SK-N-SH (cell line): ENCODE measurements around the gene ARFGAP1.

Experiments used
- CHD2 ChIP-seq: fragments of 150-350 bp; IDR thresholded peaks from 2 replicates; pipeline ENCODE4 v1.6.1; 2018; ENCODE audit warnings: low read length; ENCODE audit not compliant: partially characterized antibody
- CTCF ChIP-seq: fragments of 200-600 bp; sonication (generic); IDR thresholded peaks from 2 replicates; pipeline ENCODE4 v1.6.1; 2017; ENCODE audit warnings: antibody characterized with exemption, mild to moderate bottlenecking, moderate library complexity
- EZH2phosphoT487 ChIP-seq: fragments of 200-600 bp; sonication (generic); IDR thresholded peaks from 2 replicates; pipeline ENCODE4 v1.6.1; 2017; ENCODE audit warnings: low read depth, mixed run types, mild to moderate bottlenecking, antibody characterized with exemption, moderate library complexity, borderline replicate concordance
- FOSL2 ChIP-seq: IDR thresholded peaks from 2 replicates; pipeline ENCODE4 v1.4.0; 2012; ENCODE audit warnings: low read depth, mild to moderate bottlenecking, moderate library complexity, borderline replicate concordance
- GABPA ChIP-seq: IDR thresholded peaks from 2 replicates; pipeline ENCODE4 v1.4.0; 2012; ENCODE audit warnings: low read depth, mild to moderate bottlenecking
- GATA2 ChIP-seq: sonication (generic); formaldehyde crosslinking; IDR thresholded peaks from 2 replicates; pipeline ENCODE4 v1.5.0; 2020; ENCODE audit warnings: mild to moderate bottlenecking, missing genetic modification reagents
- POLR2AphosphoS5 ChIP-seq: IDR thresholded peaks from 2 replicates; pipeline ENCODE4 v1.6.1; 2012; ENCODE audit warnings: low read depth, low read length
- RAD21 ChIP-seq: IDR thresholded peaks from 2 replicates; pipeline ENCODE4 v1.6.1; 2012; ENCODE audit warnings: mild to moderate bottlenecking, low read length
- SMC3 ChIP-seq: IDR thresholded peaks from 2 replicates; pipeline ENCODE4 v1.6.1; 2012; ENCODE audit warnings: low read depth, low read length, improper control_type of control experiment
- TEAD4 ChIP-seq: IDR thresholded peaks from 2 replicates; pipeline ENCODE4 v1.4.0; 2012; ENCODE audit warnings: mild to moderate bottlenecking, borderline replicate concordance; ENCODE audit not compliant: insufficient read depth
- YY1 ChIP-seq: IDR thresholded peaks from 2 replicates; pipeline ENCODE4 v1.4.0; 2012; ENCODE audit warnings: low read depth, mild to moderate bottlenecking
- TF ChIP-seq, protein P1 (sequence below): IDR thresholded peaks from 2 replicates; pipeline ENCODE4 v1.4.0; 2012; ENCODE audit warnings: low read depth
- TF ChIP-seq, protein P2 (sequence below): fragments of 150-350 bp; IDR thresholded peaks from 2 replicates; pipeline ENCODE4 v1.6.1; 2017; ENCODE audit warnings: antibody characterized with exemption, low read length, low read depth, borderline replicate concordance

- no peak for TF ChIP-seq FOSL2
- TF ChIP-seq, protein P1, sequence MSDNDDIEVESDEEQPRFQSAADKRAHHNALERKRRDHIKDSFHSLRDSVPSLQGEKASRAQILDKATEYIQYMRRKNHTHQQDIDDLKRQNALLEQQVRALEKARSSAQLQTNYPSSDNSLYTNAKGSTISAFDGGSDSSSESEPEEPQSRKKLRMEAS: no peak
- no peak for TF ChIP-seq CTCF
- TF ChIP-seq GABPA: no peak
- no peak for TF ChIP-seq YY1
- TF ChIP-seq RAD21: no peak
- no peak for TF ChIP-seq POLR2AphosphoS5
- no peak for TF ChIP-seq SMC3
- TF ChIP-seq, protein P2, sequence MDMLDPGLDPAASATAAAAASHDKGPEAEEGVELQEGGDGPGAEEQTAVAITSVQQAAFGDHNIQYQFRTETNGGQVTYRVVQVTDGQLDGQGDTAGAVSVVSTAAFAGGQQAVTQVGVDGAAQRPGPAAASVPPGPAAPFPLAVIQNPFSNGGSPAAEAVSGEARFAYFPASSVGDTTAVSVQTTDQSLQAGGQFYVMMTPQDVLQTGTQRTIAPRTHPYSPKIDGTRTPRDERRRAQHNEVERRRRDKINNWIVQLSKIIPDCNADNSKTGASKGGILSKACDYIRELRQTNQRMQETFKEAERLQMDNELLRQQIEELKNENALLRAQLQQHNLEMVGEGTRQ: no peak
- no peak for TF ChIP-seq GATA2 (CRISPR knock-in tag)
- no peak for TF ChIP-seq CHD2
- no peak for TF ChIP-seq EZH2phosphoT487
- TF ChIP-seq TEAD4: no peak
These were observed 22.4 kb downstream of the ARFGAP1 start for GRCh38 chr20:63295018-63295417.
